ENCODE results near the gene IRAG1.
"Not testable (repeated sequence)": the region's sequence is repeated elsewhere in the genome, so short reads cannot be mapped to it uniquely, and the experiment has no call there.

IRAG1 gene

GRCh38 chr11:10708131-10708530 is 14.6 kb upstream of the IRAG1 start:
- DNase-seq (ENCODE audit: low read depth), result no peak

- DNase-seq (ENCODE audit: low read depth), result no peak
These were observed 8.4 kb upstream of the IRAG1 start for GRCh38 chr11:10701982-10702381.

GRCh38 chr11:10699072-10699471 is 5.5 kb upstream of the IRAG1 start:
- DNase-seq (ENCODE audit: low read depth), result no peak

GRCh38 chr11:10697323-10697620 is 3.7 kb upstream of the IRAG1 start:
- no peak for DNase-seq (ENCODE audit: low read depth)

GRCh38 chr11:10696468-10697322 is 3.1 kb upstream of the IRAG1 start:
- DNase-seq (ENCODE audit: low read depth), result no peak

- no peak for DNase-seq (ENCODE audit: low read depth)
These were observed 2.3 kb upstream of the IRAG1 start for GRCh38 chr11:10695833-10696232.

- DNase-seq (ENCODE audit: low read depth), result no peak
These were observed 1.1 kb upstream of the IRAG1 start for GRCh38 chr11:10694486-10695239.

GRCh38 chr11:10692531-10693115 is 932 bp downstream of the IRAG1 start:
- DNase-seq (ENCODE audit: low read depth), result no peak

- no peak for DNase-seq (ENCODE audit: low read depth)
These were observed 5.2 kb downstream of the IRAG1 start for GRCh38 chr11:10688401-10688800.

GRCh38 chr11:10686311-10686710 is 7.2 kb downstream of the IRAG1 start:
- no peak for DNase-seq (ENCODE audit: low read depth)

- no peak for DNase-seq (ENCODE audit: low read depth)
These were observed 10.1 kb downstream of the IRAG1 start for GRCh38 chr11:10683429-10683828.

- no peak for DNase-seq (ENCODE audit: low read depth)
These were observed 12.5 kb downstream of the IRAG1 start for GRCh38 chr11:10680956-10681487.

GRCh38 chr11:10680279-10680678 is 13.3 kb downstream of the IRAG1 start:
- DNase-seq (ENCODE audit: low read depth), result not testable (repeated sequence)

GRCh38 chr11:10679644-10680043 is 13.9 kb downstream of the IRAG1 start:
- DNase-seq (ENCODE audit: low read depth), result no peak

GRCh38 chr11:10678101-10678500 is 15.5 kb downstream of the IRAG1 start:
- no peak for DNase-seq (ENCODE audit: low read depth)

GRCh38 chr11:10676919-10677318 is 16.6 kb downstream of the IRAG1 start:
- no peak for DNase-seq (ENCODE audit: low read depth)

- DNase-seq (ENCODE audit: low read depth), result no peak
These were observed 18.6 kb downstream of the IRAG1 start for GRCh38 chr11:10674911-10675440.

- DNase-seq (ENCODE audit: low read depth), result no peak
These were observed 19.1 kb downstream of the IRAG1 start for GRCh38 chr11:10674440-10674855.

GRCh38 chr11:10673501-10674062 is 20.0 kb downstream of the IRAG1 start:
- no peak for DNase-seq (ENCODE audit: low read depth)

- DNase-seq (ENCODE audit: low read depth), result no peak
These were observed 23.5 kb downstream of the IRAG1 start for GRCh38 chr11:10670099-10670498.

- no peak for DNase-seq (ENCODE audit: low read depth)
These were observed 24.1 kb downstream of the IRAG1 start for GRCh38 chr11:10669258-10670033.

GRCh38 chr11:10667521-10667885 is 26.1 kb downstream of the IRAG1 start:
- DNase-seq (ENCODE audit: low read depth), result no peak
